ENCODE results near the gene NME5. TPM values are rescaled to one million over a fixed set of nuclear protein-coding genes. Genes with fewer than 3 reads are reported as not detected.
A peak's percentile ranks its signal among the peaks of the same experiment; 100 is the strongest.
"Not testable (repeated sequence)": the region's sequence is repeated elsewhere in the genome, so short reads cannot be mapped to it uniquely, and the experiment has no call there.

Gene NME5
- total RNA-seq, 1 donor from 2014 or later: 0.53 TPM

GRCh38 chr5:138149530-138149929 lies 10.3 kb upstream of the NME5 start:
- Histone ChIP-seq H3K36me3 (ENCODE audit: control insufficient read depth, insufficient read depth, low read length) (no peaks in the 10 kb centered on the region), H3K27me3 (ENCODE audit: control insufficient read depth, insufficient read depth, low read length) (no peaks in the 10 kb centered on the region), H3K4me3 (ENCODE audit: low read depth, low read length) (no peak overlapping the region)
- DNase-seq (ENCODE audit: low read depth) (peak; percentile 30), FAIRE-seq (no peak)
- TF ChIP-seq CTCF (IDR thresholded peaks at IDR 0.05; ENCODE audit: insufficient read depth, low read length, severe bottlenecking): no peak

DNA sequence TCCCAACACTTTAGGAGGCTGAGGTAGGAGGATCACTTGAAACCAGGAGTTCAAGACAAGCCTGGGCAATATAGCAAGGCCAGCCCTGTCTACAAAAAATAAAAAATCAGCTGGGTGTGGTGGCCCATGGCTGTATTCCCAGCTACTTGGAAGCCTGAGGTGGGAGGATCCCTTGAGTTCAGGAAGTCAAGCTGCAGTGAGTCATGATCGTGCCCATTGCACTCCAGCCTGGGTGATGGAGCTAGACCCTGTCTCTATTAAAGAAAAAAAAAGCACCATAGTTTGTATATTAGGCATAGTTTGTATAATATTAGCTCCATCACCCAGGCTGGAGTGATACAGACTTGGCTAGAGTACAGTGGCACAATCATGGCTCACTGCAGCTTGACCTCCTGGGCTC lies 9.6 kb upstream of the NME5 start:
- TF ChIP-seq CTCF (IDR thresholded peaks at IDR 0.05; ENCODE audit: insufficient read depth, low read length, severe bottlenecking): no peak
- Histone ChIP-seq H3K4me3 (ENCODE audit: low read depth, low read length) (no peak overlapping the region), H3K27me3 (ENCODE audit: control insufficient read depth, insufficient read depth, low read length) (no peaks in the 10 kb centered on the region), H3K36me3 (ENCODE audit: control insufficient read depth, insufficient read depth, low read length) (no peaks in the 10 kb centered on the region)
- peak; percentile 92 for DNase-seq (ENCODE audit: low read depth)
- FAIRE-seq: no peak

GRCh38 chr5:138143578-138143977 lies 4.3 kb upstream of the NME5 start:
- not testable (repeated sequence) for H3K27me3 ChIP-seq (ENCODE audit: control insufficient read depth, insufficient read depth, low read length); DNase-seq (ENCODE audit: low read depth); H3K4me3 ChIP-seq (ENCODE audit: low read depth, low read length); H3K36me3 ChIP-seq (ENCODE audit: control insufficient read depth, insufficient read depth, low read length); FAIRE-seq

GRCh38 chr5:138141734-138142133 lies 2.5 kb upstream of the NME5 start:
- no peak for TF ChIP-seq CTCF (IDR thresholded peaks at IDR 0.05; ENCODE audit: insufficient read depth, low read length, severe bottlenecking)
- Histone ChIP-seq H3K27me3 (ENCODE audit: control insufficient read depth, insufficient read depth, low read length) (no peaks in the 10 kb centered on the region), H3K36me3 (ENCODE audit: control insufficient read depth, insufficient read depth, low read length) (no peaks in the 10 kb centered on the region), H3K4me3 (ENCODE audit: low read depth, low read length) (no peak overlapping the region)
- DNase-seq (ENCODE audit: low read depth): peak; percentile 47
- no peak for FAIRE-seq

DNA sequence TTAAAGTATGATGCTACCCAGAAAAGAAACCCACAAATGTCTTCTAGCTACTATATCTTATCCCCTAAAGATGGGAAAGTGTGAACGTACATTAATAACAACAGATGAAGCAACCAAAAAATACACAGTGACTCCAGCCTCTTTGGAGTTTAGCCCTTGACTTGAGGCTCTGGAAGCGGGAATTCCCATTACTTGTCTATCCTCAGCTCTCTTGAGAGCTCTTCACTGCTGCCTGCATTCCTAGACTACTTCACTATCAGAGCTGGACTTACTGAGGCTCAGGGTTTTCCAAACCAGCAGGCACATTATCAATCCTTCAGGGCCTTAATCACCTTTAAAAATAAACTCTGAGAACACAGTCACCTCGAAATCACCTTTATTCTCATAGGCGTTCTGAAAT lies 1.0 kb upstream of the NME5 start:
- FAIRE-seq: no peak
- H3K36me3 ChIP-seq (ENCODE audit: control insufficient read depth, insufficient read depth, low read length): no peaks in the 10 kb centered on the region
- no peak overlapping the region for H3K4me3 ChIP-seq (ENCODE audit: low read depth, low read length)
- TF ChIP-seq CTCF (IDR thresholded peaks at IDR 0.05; ENCODE audit: insufficient read depth, low read length, severe bottlenecking): no peak
- no peaks in the 10 kb centered on the region for H3K27me3 ChIP-seq (ENCODE audit: control insufficient read depth, insufficient read depth, low read length)
- no peak for DNase-seq (ENCODE audit: low read depth)

DNA sequence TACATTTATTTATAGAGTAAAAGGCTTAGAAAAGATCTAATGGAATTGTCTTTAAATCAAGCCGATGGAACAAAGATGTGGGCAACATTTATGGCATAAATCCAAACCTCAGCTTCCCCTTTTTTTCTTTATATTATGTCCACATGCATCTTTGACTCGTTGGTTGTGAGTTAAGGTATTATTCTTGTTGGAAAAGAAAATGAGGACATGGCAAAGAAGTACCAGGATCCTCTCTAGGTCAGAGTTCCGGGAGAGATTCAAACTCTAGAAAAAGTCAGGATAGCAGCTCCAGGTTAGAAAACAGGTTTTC lies 508 bp upstream of the NME5 start:
- DNase-seq (ENCODE audit: low read depth): no peak
- no peak for TF ChIP-seq CTCF (IDR thresholded peaks at IDR 0.05; ENCODE audit: insufficient read depth, low read length, severe bottlenecking)
- Histone ChIP-seq H3K4me3 (ENCODE audit: low read depth, low read length) (no peak overlapping the region), H3K36me3 (ENCODE audit: control insufficient read depth, insufficient read depth, low read length) (no peaks in the 10 kb centered on the region), H3K27me3 (ENCODE audit: control insufficient read depth, insufficient read depth, low read length) (no peaks in the 10 kb centered on the region)
- no peak for FAIRE-seq
